Loucy (cell line): ENCODE measurements around the gene RWDD4.

Experiments
- H2AFZ ChIP-seq: fragments of 200-600 bp; sonication (generic); 2 replicates; pipeline ENCODE4 v1.6.0; 2016; ENCODE audit warnings: antibody characterized with exemption, mild to moderate bottlenecking, low read length, moderate library complexity
- H3F3A ChIP-seq: fragments of 200-600 bp; 2 replicates; pipeline ENCODE4 v1.6.0; 2016; ENCODE audit warnings: antibody characterized with exemption, low read depth, mild to moderate bottlenecking
- H3K27me3 ChIP-seq: fragments of 200-600 bp; sonication (generic); 2 replicates; pipeline ENCODE4 v1.6.1; 2014; ENCODE audit warnings: low read length, mild to moderate bottlenecking; ENCODE audit not compliant: insufficient read depth, poor library complexity, severe bottlenecking
- H3K36me3 ChIP-seq: fragments of 200-600 bp; sonication (generic); 2 replicates; pipeline ENCODE4 v1.6.1; 2016; ENCODE audit warnings: low read length; ENCODE audit not compliant: insufficient read depth
- H3K4me1 ChIP-seq: fragments of 200-600 bp; sonication (generic); 2 replicates; pipeline ENCODE4 v1.5.1; 2014; ENCODE audit warnings: low read length, mild to moderate bottlenecking; ENCODE audit not compliant: insufficient read depth, poor library complexity, severe bottlenecking
- H3K4me2 ChIP-seq: fragments of 200-600 bp; sonication (generic); 2 replicates; pipeline ENCODE4 v1.6.0; 2014; ENCODE audit warnings: antibody characterized with exemption, low read length, low read depth, mild to moderate bottlenecking; ENCODE audit not compliant: poor library complexity, severe bottlenecking
- H3K4me3 ChIP-seq: fragments of 200-600 bp; sonication (generic); 2 replicates; pipeline ENCODE4 v1.5.1; 2014; ENCODE audit warnings: low read length, mild to moderate bottlenecking, mixed read lengths; ENCODE audit not compliant: poor library complexity, severe bottlenecking
- H3K79me2 ChIP-seq: fragments of 200-600 bp; sonication (generic); 2 replicates; pipeline ENCODE4 v1.6.1; 2014; ENCODE audit warnings: low read length; ENCODE audit not compliant: insufficient read depth
- H3K9ac ChIP-seq: fragments of 200-600 bp; sonication (generic); 2 replicates; pipeline ENCODE4 v1.6.0; 2014; ENCODE audit warnings: mild to moderate bottlenecking, low read depth, low read length, moderate library complexity; ENCODE audit not compliant: poor library complexity, severe bottlenecking
- H3K9me2 ChIP-seq: fragments of 200-600 bp; sonication (generic); replicated peaks from 2 replicates; pipeline ENCODE4 v1.6.1; 2016; ENCODE audit warnings: low read depth, low read length, mixed read lengths
- H3K9me3 ChIP-seq: fragments of 200-600 bp; sonication (generic); 2 replicates; pipeline ENCODE4 v1.6.1; 2014; ENCODE audit warnings: mild to moderate bottlenecking, antibody characterized with exemption, low read length, low read depth; ENCODE audit not compliant: insufficient read depth
- H4K20me1 ChIP-seq: fragments of 200-600 bp; sonication (generic); 2 replicates; pipeline ENCODE4 v1.6.0; 2014; ENCODE audit warnings: antibody characterized with exemption, low read length, mild to moderate bottlenecking; ENCODE audit not compliant: insufficient read depth, poor library complexity, severe bottlenecking
- CTCF ChIP-seq: fragments of 200-600 bp; sonication (generic); conservative IDR thresholded peaks from 2 replicates; pipeline ENCODE4 v1.5.1; 2014; ENCODE audit warnings: mild to moderate bottlenecking, antibody characterized with exemption, low read length
- EZH2phosphoT487 ChIP-seq: fragments of 200-600 bp; IDR thresholded peaks from 2 replicates; pipeline ENCODE4 v1.6.1; 2018; ENCODE audit warnings: antibody characterized with exemption, mild to moderate bottlenecking, moderate library complexity, borderline replicate concordance

RWDD4 gene

GRCh38 chr4:183633476-183634400 is 25.2 kb downstream of the RWDD4 start:
- H3F3A ChIP-seq: no peaks in the 10 kb centered on the region
- H4K20me1 ChIP-seq: no peaks in the 10 kb centered on the region
- H3K9me3 ChIP-seq: no peaks in the 10 kb centered on the region
- no peak for TF ChIP-seq CTCF
- no peak for TF ChIP-seq EZH2phosphoT487
- H3K79me2 ChIP-seq: no peaks in the 10 kb centered on the region
- H3K36me3 ChIP-seq: no peaks in the 10 kb centered on the region
- H3K4me3 ChIP-seq: no peak overlapping the region
- no peak overlapping the region for H3K9ac ChIP-seq
- H3K4me1 ChIP-seq: no peaks in the 10 kb centered on the region
- H2AFZ ChIP-seq: no peak overlapping the region
- no peak overlapping the region for H3K4me2 ChIP-seq
- H3K27me3 ChIP-seq: no peaks in the 10 kb centered on the region
- no peaks in the 10 kb centered on the region for H3K9me2 ChIP-seq

DNA sequence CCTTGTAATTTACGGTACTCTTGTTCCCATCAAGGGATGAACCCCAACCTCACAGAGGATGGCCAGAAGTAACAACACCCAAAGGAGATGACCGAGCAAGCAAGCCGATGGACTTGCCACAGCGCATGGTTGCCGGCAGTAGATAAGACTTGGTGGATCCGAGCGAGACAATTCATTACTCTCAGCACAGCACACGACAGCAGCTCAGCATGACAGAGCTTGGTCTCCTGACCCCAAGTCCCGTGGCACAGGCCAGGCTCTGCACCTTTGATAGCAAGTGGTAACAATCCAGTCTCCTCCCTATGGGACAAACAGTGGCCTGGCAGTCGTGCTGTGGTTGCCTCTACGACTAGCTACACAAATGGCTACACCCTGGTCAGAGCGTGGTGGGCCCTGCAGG is 26.3 kb downstream of the RWDD4 start:
- H3K9ac ChIP-seq: no peak overlapping the region
- H3K79me2 ChIP-seq: no peaks in the 10 kb centered on the region
- no peaks in the 10 kb centered on the region for H3F3A ChIP-seq
- H3K4me2 ChIP-seq: no peak overlapping the region
- H2AFZ ChIP-seq: no peak overlapping the region
- no peaks in the 10 kb centered on the region for H3K27me3 ChIP-seq
- H3K9me3 ChIP-seq: no peaks in the 10 kb centered on the region
- no peaks in the 10 kb centered on the region for H3K9me2 ChIP-seq
- H3K36me3 ChIP-seq: no peaks in the 10 kb centered on the region
- no peak for TF ChIP-seq CTCF
- no peak for TF ChIP-seq EZH2phosphoT487
- H3K4me1 ChIP-seq: no peaks in the 10 kb centered on the region
- H4K20me1 ChIP-seq: no peaks in the 10 kb centered on the region
- no peak overlapping the region for H3K4me3 ChIP-seq

- Histone ChIP-seq H2AFZ (no peak overlapping the region), H3K4me1 (no peaks in the 10 kb centered on the region), H4K20me1 (no peaks in the 10 kb centered on the region), H3K79me2 (no peaks in the 10 kb centered on the region), H3K4me3 (no peak overlapping the region), H3F3A (no peaks in the 10 kb centered on the region), H3K36me3 (no peaks in the 10 kb centered on the region), H3K9me2 (no peaks in the 10 kb centered on the region), H3K27me3 (no peaks in the 10 kb centered on the region), H3K9ac (no peak overlapping the region), H3K4me2 (no peak overlapping the region), H3K9me3 (no peaks in the 10 kb centered on the region)
- TF ChIP-seq EZH2phosphoT487: no peak
- no peak for TF ChIP-seq CTCF
These were observed 27.3 kb downstream of the RWDD4 start for GRCh38 chr4:183631577-183632198.
